HepG2 (cell line): ENCODE results near the gene HIRA. TPM values are rescaled to one million over a fixed set of nuclear protein-coding genes. Genes with fewer than 3 reads are reported as not detected.

ENCODE experiments used
- ATM ChIP-seq: fragments of 450-650 bp; IDR thresholded peaks from 2 replicates; pipeline ENCODE4 v1.7.1; 2017; ENCODE audit warnings: mild to moderate bottlenecking, borderline replicate concordance
- GLI4 ChIP-seq: sonication (generic); formaldehyde crosslinking; IDR thresholded peaks from 2 replicates; pipeline ENCODE4 v1.5.1; 2020; ENCODE audit warnings: missing genetic modification reagents, mild to moderate bottlenecking, moderate library complexity, borderline replicate concordance
- HNF4G ChIP-seq, 2 experiments: sonication (generic) in 1 of 2; formaldehyde crosslinking in 1 of 2; IDR thresholded peaks; 2 replicates each; pipeline versions ENCODE4 v1.4.0 to v1.6.1; 2011 to 2020; ENCODE audit warnings: borderline replicate concordance in 2 of 2, low read depth in 2 of 2, mild to moderate bottlenecking in 2 of 2, low read length in 1 of 2, missing genetic modification reagents in 1 of 2, moderate library complexity in 1 of 2
- IRX3 ChIP-seq: sonication (generic); formaldehyde crosslinking; IDR thresholded peaks from 2 replicates; pipeline ENCODE4 v1.8.1; 2023; ENCODE audit warnings: mild to moderate bottlenecking, low read depth, missing genetic modification reagents, borderline replicate concordance
- KDM2A ChIP-seq: sonication (generic); formaldehyde crosslinking; IDR thresholded peaks from 2 replicates; pipeline ENCODE4 v1.4.0; 2020; ENCODE audit warnings: low read depth, missing genetic modification reagents, borderline replicate concordance
- NFKB2 ChIP-seq: sonication (generic); formaldehyde crosslinking; IDR thresholded peaks from 2 replicates; pipeline ENCODE4 v1.4.0; 2020; ENCODE audit warnings: missing genetic modification reagents, borderline replicate concordance
- NR2F1 ChIP-seq, 2 experiments: fragments of 450-650 bp in 1 of 2; formaldehyde crosslinking in 1 of 2; IDR thresholded peaks; 2 replicates each; pipeline versions ENCODE4 v1.5.0 to v1.6.1; 2016 to 2020; ENCODE audit warnings: mild to moderate bottlenecking in 1 of 2, missing compliant biosample characterization in 1 of 2, missing genetic modification reagents in 1 of 2, moderate library complexity in 1 of 2
- TARDBP ChIP-seq: sonication (generic); formaldehyde crosslinking; IDR thresholded peaks from 2 replicates; pipeline ENCODE4 v1.8.0; 2022; ENCODE audit warnings: mild to moderate bottlenecking, missing genetic modification reagents
- TBP ChIP-seq: sonication (generic); formaldehyde crosslinking; IDR thresholded peaks from 2 replicates; pipeline ENCODE4 v1.5.0; 2020; ENCODE audit warnings: missing genetic modification reagents
- ZC3H4 ChIP-seq: sonication (generic); formaldehyde crosslinking; IDR thresholded peaks from 2 replicates; pipeline ENCODE4 v1.4.0; 2020; ENCODE audit warnings: missing genetic modification reagents, borderline replicate concordance
- ZNF34 ChIP-seq: sonication (generic); formaldehyde crosslinking; IDR thresholded peaks from 2 replicates; pipeline ENCODE4 v1.4.0; 2020; ENCODE audit warnings: mild to moderate bottlenecking, missing genetic modification reagents, borderline replicate concordance
- ZNF343 ChIP-seq: sonication (generic); formaldehyde crosslinking; IDR thresholded peaks from 2 replicates; pipeline ENCODE4 v1.4.0; 2020; ENCODE audit warnings: mild to moderate bottlenecking, missing genetic modification reagents
- ZNF382 ChIP-seq: sonication (generic); formaldehyde crosslinking; IDR thresholded peaks from 2 replicates; pipeline ENCODE4 v1.5.0; 2020; ENCODE audit warnings: missing genetic modification reagents, mild to moderate bottlenecking, borderline replicate concordance
- ZNF383 ChIP-seq: sonication (generic); formaldehyde crosslinking; IDR thresholded peaks from 2 replicates; pipeline ENCODE4 v1.4.0; 2020; ENCODE audit warnings: missing genetic modification reagents, mild to moderate bottlenecking, borderline replicate concordance
- ZNF431 ChIP-seq: sonication (generic); formaldehyde crosslinking; IDR thresholded peaks from 2 replicates; pipeline ENCODE4 v1.9.0; 2022; ENCODE audit warnings: missing genetic modification reagents, low read depth, mild to moderate bottlenecking, borderline replicate concordance
- ZNF484 ChIP-seq: sonication (generic); formaldehyde crosslinking; IDR thresholded peaks from 2 replicates; pipeline ENCODE4 v1.5.1; 2020; ENCODE audit warnings: mild to moderate bottlenecking, low read depth, missing genetic modification reagents, borderline replicate concordance
- polyA plus RNA-seq, 8 experiments: library from polyadenylated mRNA; depleted of rRNA in 3 of 8; stranded (reverse) in 7 of 8; unstranded in 1 of 8; fragments of >200 nt; fragmentation: Illumina TruSeq in 4 of 8; extraction: Trizol in 4 of 8; gene quantifications; 2 replicates each; pipeline versions ENCODE4 v1.2.1 to v1.2.3, GENCODE V29; 2011 to 2016; ENCODE audit warnings: low read depth in 4 of 8, missing spikeins in 1 of 8, mixed read lengths in 1 of 8; ENCODE audit not compliant: insufficient read depth in 1 of 8
- total RNA-seq, 5 experiments: library from RNA; depleted of rRNA; stranded (reverse); fragments of >200 nt; fragmentation: Illumina TruSeq; extraction: Trizol; gene quantifications; 2 replicates each; pipeline ENCODE4 v1.2.3, GENCODE V29; 2016; ENCODE audit warnings: low read depth in 1 of 5
- TF ChIP-seq, protein P1 (sequence below): sonication (generic); formaldehyde crosslinking; IDR thresholded peaks from 2 replicates; pipeline ENCODE4 v1.4.0; 2020; ENCODE audit warnings: missing genetic modification reagents, borderline replicate concordance
- TF ChIP-seq, protein P2 (sequence below): sonication (generic); formaldehyde crosslinking; IDR thresholded peaks from 2 replicates; pipeline ENCODE4 v1.8.0; 2022; ENCODE audit warnings: low read depth, missing genetic modification reagents
- TF ChIP-seq, protein P3 (sequence below): sonication (generic); formaldehyde crosslinking; IDR thresholded peaks from 2 replicates; pipeline ENCODE4 v1.8.1; 2023; ENCODE audit warnings: missing genetic modification reagents, inconsistent platforms, borderline replicate concordance
- TF ChIP-seq, protein P4 (sequence below): sonication (generic); formaldehyde crosslinking; IDR thresholded peaks from 2 replicates; pipeline ENCODE4 v1.5.0; 2020; ENCODE audit warnings: missing genetic modification reagents, mild to moderate bottlenecking, borderline replicate concordance

HIRA gene
- total and polyA plus RNA-seq, 2 of the 13 experiments (the other 11 are each of a cell fraction or from before 2014, with no cell fraction given) = 21.5 to 29.2 TPM

DNA sequence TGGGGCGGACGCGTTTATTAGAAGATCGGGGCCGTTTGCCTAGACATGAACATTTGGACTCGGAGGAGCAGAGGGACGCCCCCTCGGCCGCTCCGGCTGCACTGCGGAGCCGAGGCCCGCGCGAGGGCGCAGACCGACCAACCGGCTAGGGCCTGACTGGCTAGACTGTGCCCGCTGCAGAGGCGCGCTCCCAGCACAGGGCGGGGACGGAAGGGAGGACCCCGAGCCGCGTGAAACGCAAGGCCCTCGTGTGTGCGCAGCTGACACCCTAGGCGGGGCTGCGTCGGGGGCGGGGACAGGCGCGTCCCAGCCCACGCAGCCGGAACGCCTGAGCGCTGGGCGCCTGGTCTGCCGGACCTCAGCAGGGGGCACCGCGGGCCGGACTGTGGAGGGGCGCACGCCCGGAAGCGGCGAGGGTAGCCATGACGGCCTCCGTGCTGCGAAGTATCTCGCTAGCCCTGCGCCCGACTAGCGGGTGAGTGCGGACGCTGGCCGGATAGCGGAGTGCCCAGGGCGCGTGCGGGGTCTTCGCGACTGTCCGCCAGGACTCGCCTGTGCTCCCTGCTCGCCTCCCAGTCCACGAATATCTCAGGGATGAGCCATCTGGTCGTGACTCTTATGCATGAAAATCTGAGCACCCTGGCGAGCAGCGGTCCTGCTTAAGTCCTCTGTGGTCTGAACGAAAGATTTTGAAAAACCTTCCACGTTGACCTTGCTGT is 759 bp upstream of the HIRA start, which contains the start of gene MRPL40 (continued):
- TF ChIP-seq, protein P1, sequence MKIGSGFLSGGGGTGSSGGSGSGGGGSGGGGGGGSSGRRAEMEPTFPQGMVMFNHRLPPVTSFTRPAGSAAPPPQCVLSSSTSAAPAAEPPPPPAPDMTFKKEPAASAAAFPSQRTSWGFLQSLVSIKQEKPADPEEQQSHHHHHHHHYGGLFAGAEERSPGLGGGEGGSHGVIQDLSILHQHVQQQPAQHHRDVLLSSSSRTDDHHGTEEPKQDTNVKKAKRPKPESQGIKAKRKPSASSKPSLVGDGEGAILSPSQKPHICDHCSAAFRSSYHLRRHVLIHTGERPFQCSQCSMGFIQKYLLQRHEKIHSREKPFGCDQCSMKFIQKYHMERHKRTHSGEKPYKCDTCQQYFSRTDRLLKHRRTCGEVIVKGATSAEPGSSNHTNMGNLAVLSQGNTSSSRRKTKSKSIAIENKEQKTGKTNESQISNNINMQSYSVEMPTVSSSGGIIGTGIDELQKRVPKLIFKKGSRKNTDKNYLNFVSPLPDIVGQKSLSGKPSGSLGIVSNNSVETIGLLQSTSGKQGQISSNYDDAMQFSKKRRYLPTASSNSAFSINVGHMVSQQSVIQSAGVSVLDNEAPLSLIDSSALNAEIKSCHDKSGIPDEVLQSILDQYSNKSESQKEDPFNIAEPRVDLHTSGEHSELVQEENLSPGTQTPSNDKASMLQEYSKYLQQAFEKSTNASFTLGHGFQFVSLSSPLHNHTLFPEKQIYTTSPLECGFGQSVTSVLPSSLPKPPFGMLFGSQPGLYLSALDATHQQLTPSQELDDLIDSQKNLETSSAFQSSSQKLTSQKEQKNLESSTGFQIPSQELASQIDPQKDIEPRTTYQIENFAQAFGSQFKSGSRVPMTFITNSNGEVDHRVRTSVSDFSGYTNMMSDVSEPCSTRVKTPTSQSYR (CRISPR knock-in tag) = peak; percentile 76
- TF ChIP-seq NFKB2 (CRISPR knock-in tag) = peak; percentile 88
- TF ChIP-seq ATM = no peak
- TF ChIP-seq TBP = 0 out of 2 replicates have a peak, but pooled peaks have one; percentile 37
- TF ChIP-seq ZNF382 (CRISPR knock-in tag) = no peak
- TF ChIP-seq KDM2A (CRISPR knock-in tag) = peak; percentile 99
- TF ChIP-seq ZNF383 (CRISPR knock-in tag) = peak; percentile 60; the same call in 1 of the 2 replicates
- TF ChIP-seq, protein P2, sequence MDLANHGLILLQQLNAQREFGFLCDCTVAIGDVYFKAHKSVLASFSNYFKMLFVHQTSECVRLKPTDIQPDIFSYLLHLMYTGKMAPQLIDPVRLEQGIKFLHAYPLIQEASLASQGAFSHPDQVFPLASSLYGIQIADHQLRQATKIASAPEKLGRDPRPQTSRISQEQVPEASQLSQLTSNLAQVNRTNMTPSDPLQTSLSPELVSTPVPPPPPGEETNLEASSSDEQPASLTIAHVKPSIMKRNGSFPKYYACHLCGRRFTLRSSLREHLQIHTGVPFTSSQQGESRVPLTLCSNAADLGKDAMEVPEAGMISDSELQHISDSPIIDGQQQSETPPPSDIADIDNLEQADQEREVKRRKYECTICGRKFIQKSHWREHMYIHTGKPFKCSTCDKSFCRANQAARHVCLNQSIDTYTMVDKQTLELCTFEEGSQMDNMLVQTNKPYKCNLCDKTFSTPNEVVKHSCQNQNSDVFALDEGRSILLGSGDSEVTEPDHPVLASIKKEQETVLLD (CRISPR knock-in tag) = peak; percentile 95
- TF ChIP-seq ZC3H4 (CRISPR knock-in tag) = peak; percentile 52; the same call in 1 of the 2 replicates
- peak; percentile 69 for TF ChIP-seq HNF4G (IDR thresholded peaks at IDR 0.05; ENCODE audit: borderline replicate concordance, low read depth, low read length)
- peak; percentile 68; the same call in 1 of the 2 replicates for TF ChIP-seq HNF4G (CRISPR knock-in tag; IDR thresholded peaks at IDR 0.05; ENCODE audit: borderline replicate concordance, low read depth)
- TF ChIP-seq TARDBP (CRISPR knock-in tag) = peak; percentile 99
- no peak for TF ChIP-seq NR2F1 (CRISPR knock-in tag; IDR thresholded peaks at IDR 0.05)
- peak; percentile 77 for TF ChIP-seq IRX3 (CRISPR knock-in tag)
- TF ChIP-seq, protein P3, sequence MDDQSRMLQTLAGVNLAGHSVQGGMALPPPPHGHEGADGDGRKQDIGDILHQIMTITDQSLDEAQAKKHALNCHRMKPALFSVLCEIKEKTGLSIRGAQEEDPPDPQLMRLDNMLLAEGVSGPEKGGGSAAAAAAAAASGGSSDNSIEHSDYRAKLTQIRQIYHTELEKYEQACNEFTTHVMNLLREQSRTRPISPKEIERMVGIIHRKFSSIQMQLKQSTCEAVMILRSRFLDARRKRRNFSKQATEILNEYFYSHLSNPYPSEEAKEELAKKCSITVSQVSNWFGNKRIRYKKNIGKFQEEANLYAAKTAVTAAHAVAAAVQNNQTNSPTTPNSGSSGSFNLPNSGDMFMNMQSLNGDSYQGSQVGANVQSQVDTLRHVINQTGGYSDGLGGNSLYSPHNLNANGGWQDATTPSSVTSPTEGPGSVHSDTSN (CRISPR knock-in tag) = no peak
- TF ChIP-seq ZNF484 (CRISPR knock-in tag) = no peak
- TF ChIP-seq ZNF34 (CRISPR knock-in tag) = peak; percentile 91; the same call in 1 of the 2 replicates
- TF ChIP-seq, protein P4, sequence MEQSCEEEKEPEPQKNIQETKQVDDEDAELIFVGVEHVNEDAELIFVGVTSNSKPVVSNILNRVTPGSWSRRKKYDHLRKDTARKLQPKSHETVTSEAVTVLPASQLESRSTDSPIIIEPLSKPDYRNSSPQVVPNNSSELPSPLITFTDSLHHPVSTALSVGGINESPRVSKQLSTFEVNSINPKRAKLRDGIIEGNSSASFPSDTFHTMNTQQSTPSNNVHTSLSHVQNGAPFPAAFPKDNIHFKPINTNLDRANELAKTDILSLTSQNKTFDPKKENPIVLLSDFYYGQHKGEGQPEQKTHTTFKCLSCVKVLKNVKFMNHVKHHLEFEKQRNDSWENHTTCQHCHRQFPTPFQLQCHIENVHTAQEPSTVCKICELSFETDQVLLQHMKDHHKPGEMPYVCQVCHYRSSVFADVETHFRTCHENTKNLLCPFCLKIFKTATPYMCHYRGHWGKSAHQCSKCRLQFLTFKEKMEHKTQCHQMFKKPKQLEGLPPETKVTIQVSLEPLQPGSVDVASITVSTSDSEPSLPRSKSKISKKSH (CRISPR knock-in tag) = peak; percentile 88; the same call in 1 of the 2 replicates
- peak; percentile 83; the same call in 1 of the 2 replicates for TF ChIP-seq GLI4 (CRISPR knock-in tag)
- TF ChIP-seq ZNF343 (CRISPR knock-in tag) = peak; percentile 90; the same call in 1 of the 2 replicates
- TF ChIP-seq ZNF431 = peak; percentile 90; the same call in 1 of the 2 replicates
